Coronary artery (tissue), 2 donors: ENCODE measurements around the gene FLYWCH1.

Experiments
- DNase-seq: peaks from one replicate; pipeline ENCODE4 v3.0.0-alpha.2; 2017; ENCODE audit warnings: low spot score
- H3K27ac ChIP-seq, 2 donors: fragments of 200-600 bp; sonication (generic); one replicate each; pipeline ENCODE4 v1.5.1; 2016 to 2019
- H3K4me3 ChIP-seq: fragments of 200-600 bp; sonication (generic); 2 replicates; pipeline ENCODE4 v1.5.1; 2016; ENCODE audit warnings: mild to moderate bottlenecking, moderate library complexity
- CTCF ChIP-seq: fragments of 200-600 bp; sonication (generic); IDR thresholded peaks from one replicate; pipeline ENCODE4 v1.5.1; 2019; ENCODE audit warnings: antibody characterized with exemption

FLYWCH1 gene

GRCh38 chr16:3000540-3000939 is 88.8 kb downstream of the FLYWCH1 start:
- no peak overlapping the region for H3K4me3 ChIP-seq
- no peak overlapping the region for H3K27ac ChIP-seq
- TF ChIP-seq CTCF: no peak
- DNase-seq: no peak
